Fibroblast of lung (primary cell): ENCODE results near the gene OGFOD2.

ENCODE experiments used
- CTCF ChIP-seq, 2 donors: IDR thresholded peaks in 1 of 2; conservative IDR thresholded peaks in 1 of 2; 1 replicate in 1 of 2; 2 replicates in 1 of 2; pipeline ENCODE4 v1.5.1; 2011 to 2012; ENCODE audit warnings: low read length in 2 of 2, control low read depth in 1 of 2, inconsistent platforms in 1 of 2, low read depth in 1 of 2, mild to moderate bottlenecking in 1 of 2
- EZH2 ChIP-seq: IDR thresholded peaks from 2 replicates; pipeline ENCODE4 v1.5.1; 2012; ENCODE audit warnings: low read length, control low read depth, mild to moderate bottlenecking; ENCODE audit errors: missing control alignments

- TF ChIP-seq CTCF (conservative IDR thresholded peaks at IDR 0.05 in 1 of 2, IDR thresholded peaks at IDR 0.05 in 1 of 2; ENCODE audit: low read depth in 1 of 2, low read length in 2 of 2): no peak
- TF ChIP-seq EZH2: no peak
Observed at GRCh38 chr12:122989225-122989839, 14.3 kb downstream of the OGFOD2 start.
